IPS-20b (cell line): Measurements from ENCODE around the gene CFAP221.
A peak's percentile ranks its signal among the peaks of the same experiment; 100 is the strongest.

Experiments used
- H3K27ac ChIP-seq: one replicate; pipeline ENCODE4 v1.5.1; 2013; ENCODE audit warnings: low read length
- H3K27me3 ChIP-seq: 2 replicates; pipeline ENCODE4 v1.6.1; 2013; ENCODE audit warnings: mild to moderate bottlenecking, low read length, inconsistent platforms; ENCODE audit not compliant: insufficient read depth
- H3K36me3 ChIP-seq: 2 replicates; pipeline ENCODE4 v1.6.1; 2013; ENCODE audit warnings: low read depth, mild to moderate bottlenecking, inconsistent platforms, low read length, moderate library complexity; ENCODE audit not compliant: insufficient read depth
- H3K4me1 ChIP-seq: 2 replicates; pipeline ENCODE4 v1.6.1; 2013; ENCODE audit warnings: mild to moderate bottlenecking, control low read depth, inconsistent platforms, low read length, moderate library complexity; ENCODE audit not compliant: insufficient read depth
- H3K4me3 ChIP-seq: 2 replicates; pipeline ENCODE4 v1.5.1; 2013; ENCODE audit warnings: mild to moderate bottlenecking, low read length, inconsistent platforms
- H3K9ac ChIP-seq: 2 replicates; pipeline ENCODE4 v1.6.1; 2013; ENCODE audit warnings: low read depth, mild to moderate bottlenecking, inconsistent platforms, low read length, moderate library complexity
- H3K9me3 ChIP-seq: 2 replicates; pipeline ENCODE4 v1.6.1; 2013; ENCODE audit warnings: mild to moderate bottlenecking, low read depth, low read length, inconsistent platforms; ENCODE audit not compliant: insufficient read depth

Gene CFAP221

GRCh38 chr2:119520696-119521432 lies 23.4 kb upstream of the CFAP221 start:
- H3K4me3 ChIP-seq: no peak overlapping the region
- no peaks in the 10 kb centered on the region for H3K36me3 ChIP-seq
- H3K9ac ChIP-seq: no peak overlapping the region
- no peaks in the 10 kb centered on the region for H3K9me3 ChIP-seq
- no peaks in the 10 kb centered on the region for H3K4me1 ChIP-seq
- H3K27ac ChIP-seq: no peak overlapping the region
- H3K27me3 ChIP-seq: peaks cover 61% of the 10 kb centered on the region

GRCh38 chr2:119521433-119522050 lies 22.7 kb upstream of the CFAP221 start:
- H3K36me3 ChIP-seq: no peaks in the 10 kb centered on the region
- H3K4me1 ChIP-seq: peaks cover under 1% of the 10 kb centered on the region; the same call in 1 of the 2 replicates
- H3K9ac ChIP-seq: no peak overlapping the region
- H3K9me3 ChIP-seq: no peaks in the 10 kb centered on the region
- H3K4me3 ChIP-seq: no peak overlapping the region
- peaks cover 68% of the 10 kb centered on the region for H3K27me3 ChIP-seq
- H3K27ac ChIP-seq: no peak overlapping the region

- Histone ChIP-seq H3K27ac (no peak overlapping the region), H3K36me3 (no peaks in the 10 kb centered on the region), H3K9me3 (no peaks in the 10 kb centered on the region), H3K4me1 (peaks cover 12% of the 10 kb centered on the region), H3K4me3 (no peak overlapping the region), H3K27me3 (peaks cover 78% of the 10 kb centered on the region), H3K9ac (no peak overlapping the region)
Measured at GRCh38 chr2:119522671-119523070, 21.6 kb upstream of the CFAP221 start.

GRCh38 chr2:119523383-119523951 lies 20.8 kb upstream of the CFAP221 start:
- Histone ChIP-seq H3K4me3 (peak overlapping the region; percentile 57), H3K27ac (no peak overlapping the region), H3K9ac (no peak overlapping the region), H3K4me1 (peaks cover 13% of the 10 kb centered on the region), H3K36me3 (no peaks in the 10 kb centered on the region), H3K27me3 (peaks cover 82% of the 10 kb centered on the region), H3K9me3 (no peaks in the 10 kb centered on the region)

- no peaks in the 10 kb centered on the region for H3K9me3 ChIP-seq
- peaks cover 82% of the 10 kb centered on the region for H3K27me3 ChIP-seq
- H3K4me3 ChIP-seq: peak within 1 kb of the TSS; percentile 57
- H3K27ac ChIP-seq: no peak within 1 kb of the TSS
- no peaks in the 10 kb centered on the region for H3K36me3 ChIP-seq
- peaks cover 13% of the 10 kb centered on the region for H3K4me1 ChIP-seq
- no peak within 1 kb of the TSS for H3K9ac ChIP-seq
Measured at GRCh38 chr2:119523952-119524694, 20.1 kb upstream of the CFAP221 start, which contains the start of gene SCTR. Gene SCTR (minus strand): TSS chr2:119524483. CDS start chr2:119524226, 257 bp downstream.

GRCh38 chr2:119525614-119526013 lies 18.6 kb upstream of the CFAP221 start:
- H3K4me1 ChIP-seq: peaks cover 13% of the 10 kb centered on the region
- H3K9ac ChIP-seq: no peak overlapping the region
- peaks cover 74% of the 10 kb centered on the region for H3K27me3 ChIP-seq
- no peaks in the 10 kb centered on the region for H3K9me3 ChIP-seq
- H3K27ac ChIP-seq: no peak overlapping the region
- H3K36me3 ChIP-seq: no peaks in the 10 kb centered on the region
- H3K4me3 ChIP-seq: no peak overlapping the region

GRCh38 chr2:119527999-119528398 lies 16.2 kb upstream of the CFAP221 start:
- Histone ChIP-seq H3K27ac (no peak overlapping the region), H3K4me3 (no peak overlapping the region), H3K36me3 (no peaks in the 10 kb centered on the region), H3K27me3 (peaks cover 50% of the 10 kb centered on the region), H3K4me1 (peaks cover 13% of the 10 kb centered on the region), H3K9ac (no peak overlapping the region), H3K9me3 (peaks cover 4% of the 10 kb centered on the region; the same call in 1 of the 2 replicates)

- Histone ChIP-seq H3K27ac (no peak overlapping the region), H3K36me3 (no peaks in the 10 kb centered on the region), H3K9me3 (peaks cover 16% of the 10 kb centered on the region; the same call in 1 of the 2 replicates), H3K27me3 (peaks cover 17% of the 10 kb centered on the region), H3K4me1 (peaks cover 13% of the 10 kb centered on the region), H3K4me3 (no peak overlapping the region), H3K9ac (no peak overlapping the region)
Measured at GRCh38 chr2:119531292-119531691, 13.0 kb upstream of the CFAP221 start.

- Histone ChIP-seq H3K36me3 (no peaks in the 10 kb centered on the region), H3K9me3 (peaks cover 16% of the 10 kb centered on the region; the same call in 1 of the 2 replicates), H3K4me3 (no peak overlapping the region), H3K27ac (no peak overlapping the region), H3K27me3 (no peaks in the 10 kb centered on the region), H3K4me1 (no peaks in the 10 kb centered on the region; the same call in 1 of the 2 replicates), H3K9ac (no peak overlapping the region)
Measured at GRCh38 chr2:119533560-119533959, 10.7 kb upstream of the CFAP221 start.

- H3K4me3 ChIP-seq: no peak overlapping the region
- no peak overlapping the region for H3K9ac ChIP-seq
- no peak overlapping the region for H3K27ac ChIP-seq
- no peaks in the 10 kb centered on the region; the same call in 1 of the 2 replicates for H3K4me1 ChIP-seq
- no peaks in the 10 kb centered on the region for H3K27me3 ChIP-seq
- H3K36me3 ChIP-seq: no peaks in the 10 kb centered on the region
- peaks cover 16% of the 10 kb centered on the region; the same call in 1 of the 2 replicates for H3K9me3 ChIP-seq
Measured at GRCh38 chr2:119536211-119536610, 8.0 kb upstream of the CFAP221 start.

GRCh38 chr2:119536707-119537106 lies 7.5 kb upstream of the CFAP221 start:
- peaks cover 16% of the 10 kb centered on the region; the same call in 1 of the 2 replicates for H3K9me3 ChIP-seq
- no peak overlapping the region for H3K27ac ChIP-seq
- no peak overlapping the region for H3K4me3 ChIP-seq
- no peaks in the 10 kb centered on the region for H3K36me3 ChIP-seq
- no peak overlapping the region for H3K9ac ChIP-seq
- H3K4me1 ChIP-seq: no peaks in the 10 kb centered on the region; the same call in 1 of the 2 replicates
- no peaks in the 10 kb centered on the region for H3K27me3 ChIP-seq
